ENCODE measurements around the gene USE1. TPM values are rescaled to one million over a fixed set of nuclear protein-coding genes. Genes with fewer than 3 reads are reported as not detected.

Gene USE1
- total and polyA plus RNA-seq, 9 of the 15 experiments (the other 6 are each of a cell fraction or from before 2014, with no cell fraction given), result 17.3 to 52.4 (median 34.0) TPM

DNA sequence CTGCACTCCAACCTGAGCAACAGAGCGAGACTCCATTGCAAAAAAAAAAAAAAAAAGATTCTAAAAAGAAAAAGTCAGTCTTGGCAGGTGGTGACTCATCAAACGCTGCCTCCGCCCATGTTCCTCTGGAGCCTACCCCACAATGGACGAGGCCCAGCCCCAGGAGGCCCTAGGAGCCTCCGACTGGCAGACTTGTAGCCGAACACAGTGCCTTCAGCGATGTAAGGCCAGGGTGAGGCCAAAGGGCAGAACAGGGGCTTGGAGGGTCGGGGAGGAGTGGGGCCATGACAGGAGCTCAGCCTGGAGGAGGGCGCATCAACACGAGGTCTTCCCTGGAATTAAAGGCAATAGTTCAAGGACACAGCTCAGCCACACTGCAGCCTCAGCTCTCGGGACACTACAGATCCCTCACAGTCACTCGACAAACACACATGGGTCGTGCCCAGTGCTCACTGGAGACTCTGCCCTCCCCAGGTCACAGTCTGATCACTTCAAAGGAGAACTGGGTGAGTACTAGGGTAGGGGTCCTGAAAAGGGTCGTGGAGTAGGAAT lies 5.1 kb downstream of the USE1 start (continued):
- no peak for TF ChIP-seq ELF4 (CRISPR knock-in tag; IDR thresholded peaks at IDR 0.05)
- no peak for TF ChIP-seq POU5F1 (IDR thresholded peaks at IDR 0.05; ENCODE audit: borderline replicate concordance, low read depth, low read length, partially characterized antibody)
- peak; percentile 76 for TF ChIP-seq C11orf30 (IDR thresholded peaks at IDR 0.05; ENCODE audit: low read depth)
- no peak for TF ChIP-seq SMARCB1 (IDR thresholded peaks at IDR 0.05; ENCODE audit: insufficient read length, low read depth)
- TF ChIP-seq XRCC4 (IDR thresholded peaks at IDR 0.05; ENCODE audit: extremely low read depth, insufficient read depth, insufficient read length), result no peak
- TF ChIP-seq PML (IDR thresholded peaks at IDR 0.05; ENCODE audit: low read length), result no peak
- no peak for TF ChIP-seq TFAM (CRISPR knock-in tag; conservative IDR thresholded peaks at IDR 0.05)
- TF ChIP-seq PHB2 (IDR thresholded peaks at IDR 0.05; ENCODE audit: low read depth), result no peak
- no peak for TF ChIP-seq E2F5 (CRISPR knock-in tag; IDR thresholded peaks at IDR 0.05)
- no peak for TF ChIP-seq SP2 (IDR thresholded peaks at IDR 0.05; ENCODE audit: extremely low read depth, low read depth, low read length, poor library complexity, severe bottlenecking)
- TF ChIP-seq ZFP30 (CRISPR knock-in tag; IDR thresholded peaks at IDR 0.05; ENCODE audit: borderline replicate concordance), result no peak
- no peak for TF ChIP-seq NR2C1 (IDR thresholded peaks at IDR 0.05)
- TF ChIP-seq NR2C1 (tag; IDR thresholded peaks at IDR 0.05), result 0 out of 2 replicates have a peak, but pooled peaks have one; percentile 22
- no peak for TF ChIP-seq ZC3H4 (CRISPR knock-in tag; IDR thresholded peaks at IDR 0.05; ENCODE audit: borderline replicate concordance)
- TF ChIP-seq ZNF79 (CRISPR knock-in tag; IDR thresholded peaks at IDR 0.05; ENCODE audit: low read depth), result no peak
- no peak for TF ChIP-seq ZNF239 (CRISPR knock-in tag; IDR thresholded peaks at IDR 0.05)
- no peak for TF ChIP-seq MTA3 (IDR thresholded peaks at IDR 0.05; ENCODE audit: borderline replicate concordance)
- no peak for TF ChIP-seq RUNX1 (IDR thresholded peaks at IDR 0.05; ENCODE audit: low read depth)
- TF ChIP-seq ETS1 (conservative IDR thresholded peaks at IDR 0.05; ENCODE audit: control insufficient read depth, low read depth, low read length), result no peak
- TF ChIP-seq ZNF146 (CRISPR knock-in tag; IDR thresholded peaks at IDR 0.05; ENCODE audit: unreplicated experiment), result no peak
- no peak for TF ChIP-seq DIDO1 (tag; IDR thresholded peaks at IDR 0.05; ENCODE audit: low read depth)
- TF ChIP-seq PREB (CRISPR knock-in tag; IDR thresholded peaks at IDR 0.05), result no peak
- TF ChIP-seq NR2C2 (CRISPR knock-in tag; IDR thresholded peaks at IDR 0.05), result no peak
- no peak for TF ChIP-seq NR2C2 (tag; IDR thresholded peaks at IDR 0.05)
- TF ChIP-seq KDM1A (IDR thresholded peaks at IDR 0.05), result 0 out of 4 replicates have a peak, but pooled peaks of 1 of the 2 experiments have one; percentile 4
- no peak for TF ChIP-seq CTCFL (IDR thresholded peaks at IDR 0.05; ENCODE audit: borderline replicate concordance, insufficient read depth, low read depth, low read length, poor library complexity, severe bottlenecking)

Data from K562 (cell line).